ENCODE measurements around the gene ACTN4. TPM values are rescaled to one million over a fixed set of nuclear protein-coding genes. Genes with fewer than 3 reads are reported as not detected.
"Not testable (repeated sequence)": the region's sequence is repeated elsewhere in the genome, so short reads cannot be mapped to it uniquely, and the experiment has no call there.

ACTN4 gene
- total RNA-seq, 1 experiment from 2014 or later: 1,233 TPM

DNA sequence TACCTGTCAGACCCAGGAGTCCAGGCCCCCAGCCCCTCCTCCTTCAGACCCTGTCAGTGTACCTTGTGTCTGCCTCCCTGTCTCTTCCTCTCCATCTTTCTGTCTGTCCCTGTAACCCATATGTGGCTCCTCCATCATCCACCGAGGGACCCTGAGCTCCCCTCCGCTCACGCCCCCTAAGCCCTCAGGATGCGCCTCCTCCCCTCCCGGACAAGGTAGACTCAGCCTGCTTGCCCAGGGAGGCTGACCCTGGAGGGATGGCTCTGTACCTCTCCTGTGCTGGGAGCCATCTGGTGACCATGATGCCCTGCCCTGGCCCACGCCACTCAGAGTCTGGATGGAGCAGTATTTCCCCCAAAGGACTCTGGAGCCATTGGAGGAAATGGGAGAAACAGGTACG lies 97.9 kb downstream of the ACTN4 start:
- H3K4me2 ChIP-seq: no peak overlapping the region
- no peak overlapping the region for H2AFZ ChIP-seq
- H3K9me2 ChIP-seq (ENCODE audit: insufficient read depth): no peaks in the 10 kb centered on the region
- H3K4me3 ChIP-seq: no peak overlapping the region
- H3K27ac ChIP-seq: no peak overlapping the region
- H3K27me3 ChIP-seq (ENCODE audit: insufficient read depth, low read depth): no peaks in the 10 kb centered on the region
- TF ChIP-seq, protein P1, sequence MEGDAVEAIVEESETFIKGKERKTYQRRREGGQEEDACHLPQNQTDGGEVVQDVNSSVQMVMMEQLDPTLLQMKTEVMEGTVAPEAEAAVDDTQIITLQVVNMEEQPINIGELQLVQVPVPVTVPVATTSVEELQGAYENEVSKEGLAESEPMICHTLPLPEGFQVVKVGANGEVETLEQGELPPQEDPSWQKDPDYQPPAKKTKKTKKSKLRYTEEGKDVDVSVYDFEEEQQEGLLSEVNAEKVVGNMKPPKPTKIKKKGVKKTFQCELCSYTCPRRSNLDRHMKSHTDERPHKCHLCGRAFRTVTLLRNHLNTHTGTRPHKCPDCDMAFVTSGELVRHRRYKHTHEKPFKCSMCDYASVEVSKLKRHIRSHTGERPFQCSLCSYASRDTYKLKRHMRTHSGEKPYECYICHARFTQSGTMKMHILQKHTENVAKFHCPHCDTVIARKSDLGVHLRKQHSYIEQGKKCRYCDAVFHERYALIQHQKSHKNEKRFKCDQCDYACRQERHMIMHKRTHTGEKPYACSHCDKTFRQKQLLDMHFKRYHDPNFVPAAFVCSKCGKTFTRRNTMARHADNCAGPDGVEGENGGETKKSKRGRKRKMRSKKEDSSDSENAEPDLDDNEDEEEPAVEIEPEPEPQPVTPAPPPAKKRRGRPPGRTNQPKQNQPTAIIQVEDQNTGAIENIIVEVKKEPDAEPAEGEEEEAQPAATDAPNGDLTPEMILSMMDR (conservative IDR thresholded peaks at IDR 0.05): no peak
- no peak for TF ChIP-seq EZH2 (IDR thresholded peaks at IDR 0.05; ENCODE audit: low read depth)
- ChIA-PET POLR2A (ENCODE audit: unreplicated experiment) (interaction anchor here (0.6 kb wide), 1 partner anchor 86 kb away, joined by 5 read pairs; the partner anchor contains the start of gene ECH1), CTCF (no interaction called here)
- no TSS peak for BruUV-seq (replicated peaks)
- intact Hi-C loops (cut with micrococcal nuclease; ENCODE audit: unreplicated experiment): no loop called here
- no peaks in the 10 kb centered on the region for H3K36me3 ChIP-seq (ENCODE audit: low read depth)
- H3K4me1 ChIP-seq (replicated peaks; ENCODE audit: insufficient read depth): no peaks in the 10 kb centered on the region
- no peaks in the 10 kb centered on the region for H3K79me2 ChIP-seq (ENCODE audit: low read depth)
- DNase-seq: no peak
- peaks cover 5% of the 10 kb centered on the region; the same call in 1 of the 2 replicates for H3F3A ChIP-seq (ENCODE audit: insufficient read depth, low read depth)
- H3K9me3 ChIP-seq (ENCODE audit: insufficient read depth, low read depth): no peaks in the 10 kb centered on the region
- no peaks in the 10 kb centered on the region for H4K20me1 ChIP-seq (ENCODE audit: insufficient read depth)

DNA sequence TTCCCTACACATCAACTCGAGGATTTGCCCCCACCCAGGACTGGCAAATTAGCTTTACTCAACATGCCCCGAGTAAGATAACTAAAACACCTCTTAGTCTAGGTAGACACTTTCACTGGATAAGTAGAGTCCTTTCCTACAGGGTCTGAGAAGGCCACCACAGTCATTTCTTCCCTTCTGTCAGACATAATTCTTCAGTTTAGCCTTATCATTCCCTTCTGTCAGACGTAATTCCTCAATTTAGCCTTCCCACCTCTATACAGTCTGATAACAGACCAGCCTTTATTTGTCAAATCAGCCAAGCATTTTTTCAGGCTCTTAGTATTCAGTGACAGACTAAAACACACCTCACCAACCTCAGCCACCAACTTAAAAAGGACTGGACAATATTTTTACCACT lies 106.3 kb downstream of the ACTN4 start:
- POLR2A ChIA-PET (ENCODE audit: unreplicated experiment); H3K27me3 ChIP-seq (ENCODE audit: insufficient read depth, low read depth); H3K9me3 ChIP-seq (ENCODE audit: insufficient read depth, low read depth); H3K4me2 ChIP-seq; H4K20me1 ChIP-seq (ENCODE audit: insufficient read depth); H3F3A ChIP-seq (ENCODE audit: insufficient read depth, low read depth); H3K27ac ChIP-seq; CTCF ChIA-PET; H3K9me2 ChIP-seq (ENCODE audit: insufficient read depth); intact Hi-C loops (cut with micrococcal nuclease; ENCODE audit: unreplicated experiment); H3K79me2 ChIP-seq (ENCODE audit: low read depth); H3K4me1 ChIP-seq (replicated peaks; ENCODE audit: insufficient read depth); H3K4me3 ChIP-seq; BruUV-seq (replicated peaks); H2AFZ ChIP-seq; H3K36me3 ChIP-seq (ENCODE audit: low read depth); DNase-seq: not testable (repeated sequence)

- H3K4me1 ChIP-seq (replicated peaks; ENCODE audit: insufficient read depth); H3K27ac ChIP-seq; H3K4me2 ChIP-seq; H3K36me3 ChIP-seq (ENCODE audit: low read depth); POLR2A ChIA-PET (ENCODE audit: unreplicated experiment); DNase-seq; BruUV-seq (replicated peaks); CTCF ChIA-PET; H4K20me1 ChIP-seq (ENCODE audit: insufficient read depth); H3K79me2 ChIP-seq (ENCODE audit: low read depth); H3K4me3 ChIP-seq; intact Hi-C loops (cut with micrococcal nuclease; ENCODE audit: unreplicated experiment); H3K9me3 ChIP-seq (ENCODE audit: insufficient read depth, low read depth); H3K27me3 ChIP-seq (ENCODE audit: insufficient read depth, low read depth); H3K9me2 ChIP-seq (ENCODE audit: insufficient read depth); H3F3A ChIP-seq (ENCODE audit: insufficient read depth, low read depth); H2AFZ ChIP-seq: not testable (repeated sequence)
Measured at GRCh38 chr19:38754196-38754595, 106.7 kb downstream of the ACTN4 start.

- no TSS peak for BruUV-seq (replicated peaks)
- CTCF ChIA-PET: no interaction called here
- no peak for DNase-seq
- Histone ChIP-seq H3K79me2 (ENCODE audit: low read depth) (no peaks in the 10 kb centered on the region), H2AFZ (no peak overlapping the region), H3K27me3 (ENCODE audit: insufficient read depth, low read depth) (no peaks in the 10 kb centered on the region), H3K36me3 (ENCODE audit: low read depth) (no peaks in the 10 kb centered on the region), H3K4me2 (no peak overlapping the region), H3K4me1 (replicated peaks; ENCODE audit: insufficient read depth) (no peaks in the 10 kb centered on the region), H3K9me2 (ENCODE audit: insufficient read depth) (no peaks in the 10 kb centered on the region), H4K20me1 (ENCODE audit: insufficient read depth) (no peaks in the 10 kb centered on the region), H3K4me3 (no peak overlapping the region), H3K9me3 (ENCODE audit: insufficient read depth, low read depth) (no peaks in the 10 kb centered on the region), H3K27ac (no peak overlapping the region), H3F3A (ENCODE audit: insufficient read depth, low read depth) (no peaks in the 10 kb centered on the region)
- POLR2A ChIA-PET (ENCODE audit: unreplicated experiment): no interaction called here
- intact Hi-C loops (cut with micrococcal nuclease; ENCODE audit: unreplicated experiment): no loop called here
- TF ChIP-seq, protein P1 (conservative IDR thresholded peaks at IDR 0.05): no peak
- TF ChIP-seq EZH2 (IDR thresholded peaks at IDR 0.05; ENCODE audit: low read depth): no peak
Measured at GRCh38 chr19:38759590-38760003, 112.1 kb downstream of the ACTN4 start.

DNA sequence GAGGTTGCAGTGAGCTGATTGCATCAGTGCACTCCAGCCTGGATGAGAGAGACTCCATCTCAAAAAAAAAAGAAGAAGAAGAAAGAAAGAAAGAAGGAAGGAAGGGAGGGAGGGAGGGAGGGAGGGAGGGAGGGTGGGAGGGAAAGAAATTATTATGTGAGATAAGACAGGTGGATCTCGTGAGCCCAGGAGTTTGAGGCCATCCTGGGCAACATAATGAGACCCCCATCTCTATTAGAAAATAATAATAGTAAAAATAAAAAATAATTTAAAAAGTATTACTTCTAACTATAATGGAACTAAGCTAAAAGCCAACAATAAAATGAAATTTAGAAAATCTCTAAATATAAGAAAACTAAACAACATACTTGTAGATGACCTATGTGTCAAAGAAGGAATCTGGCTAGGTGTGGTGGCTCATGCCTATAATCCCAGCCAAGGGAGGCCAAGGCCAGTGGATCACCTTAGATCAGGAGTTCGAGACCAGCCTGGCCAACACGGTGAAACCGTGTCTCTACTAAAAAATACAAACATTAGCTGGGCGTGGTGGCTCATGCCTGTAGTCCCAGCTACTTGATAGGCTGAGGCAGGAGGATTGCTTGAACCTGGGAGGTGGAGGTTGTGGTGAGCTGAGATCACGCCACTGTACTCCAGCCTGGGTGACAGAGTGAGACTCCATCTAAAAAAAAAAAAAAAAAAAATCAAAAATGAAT lies 113.5 kb downstream of the ACTN4 start:
- H3K36me3 ChIP-seq (ENCODE audit: low read depth); DNase-seq; H3K27ac ChIP-seq; intact Hi-C loops (cut with micrococcal nuclease; ENCODE audit: unreplicated experiment); H4K20me1 ChIP-seq (ENCODE audit: insufficient read depth); H3K9me2 ChIP-seq (ENCODE audit: insufficient read depth); H3K4me2 ChIP-seq; H3K4me3 ChIP-seq; H2AFZ ChIP-seq; H3F3A ChIP-seq (ENCODE audit: insufficient read depth, low read depth); H3K9me3 ChIP-seq (ENCODE audit: insufficient read depth, low read depth); BruUV-seq (replicated peaks); CTCF ChIA-PET; H3K27me3 ChIP-seq (ENCODE audit: insufficient read depth, low read depth); H3K79me2 ChIP-seq (ENCODE audit: low read depth); H3K4me1 ChIP-seq (replicated peaks; ENCODE audit: insufficient read depth): not testable (repeated sequence)
- POLR2A ChIA-PET (ENCODE audit: unreplicated experiment): interaction anchor here (0.6 to 0.7 kb wide), 2 partner anchors 71 to 324 kb away, joined by 4 to 5 read pairs; no protein-coding TSS in a partner anchor

- POLR2A ChIA-PET (ENCODE audit: unreplicated experiment); H3K4me3 ChIP-seq; H3K4me1 ChIP-seq (replicated peaks; ENCODE audit: insufficient read depth); BruUV-seq (replicated peaks); H3K27ac ChIP-seq; H3K79me2 ChIP-seq (ENCODE audit: low read depth); H2AFZ ChIP-seq; H3F3A ChIP-seq (ENCODE audit: insufficient read depth, low read depth); DNase-seq; H4K20me1 ChIP-seq (ENCODE audit: insufficient read depth); H3K27me3 ChIP-seq (ENCODE audit: insufficient read depth, low read depth); H3K36me3 ChIP-seq (ENCODE audit: low read depth); intact Hi-C loops (cut with micrococcal nuclease; ENCODE audit: unreplicated experiment); H3K9me2 ChIP-seq (ENCODE audit: insufficient read depth); H3K4me2 ChIP-seq; H3K9me3 ChIP-seq (ENCODE audit: insufficient read depth, low read depth): not testable (repeated sequence)
- CTCF ChIA-PET: interaction anchor here (0.6 kb wide), 1 partner anchor 223 kb away, joined by 3 read pairs; no protein-coding TSS in a partner anchor
Measured at GRCh38 chr19:38761884-38762389, 114.5 kb downstream of the ACTN4 start.

All from PC-9 (cell line).